Measurements from ENCODE around the gene LRRTM1. TPM values are rescaled to one million over a fixed set of nuclear protein-coding genes. Genes with fewer than 3 reads are reported as not detected.

LRRTM1 gene
- total RNA-seq (2022; extraction: Qiagen RNA extraction) = not detected in 5 replicates

GRCh38 chr2:80303909-80304837 lies at the start of gene LRRTM1:
LRRTM1 (minus strand) TSS chr2:80304752; CDS start chr2:80303819, 933 bp downstream.

